HG02763 (cell line): ENCODE measurements around the gene KIZ.
A peak's percentile ranks its signal among the peaks of the same experiment; 100 is the strongest.

Experiments
- ATAC-seq: cut with Tn5 transposase; IDR thresholded peaks from one replicate; pipeline ENCODE4 v1.9.1; 2021; ENCODE audit warnings: mild to moderate bottlenecking, moderate library complexity; ENCODE audit not compliant: unreplicated experiment

Gene KIZ

DNA sequence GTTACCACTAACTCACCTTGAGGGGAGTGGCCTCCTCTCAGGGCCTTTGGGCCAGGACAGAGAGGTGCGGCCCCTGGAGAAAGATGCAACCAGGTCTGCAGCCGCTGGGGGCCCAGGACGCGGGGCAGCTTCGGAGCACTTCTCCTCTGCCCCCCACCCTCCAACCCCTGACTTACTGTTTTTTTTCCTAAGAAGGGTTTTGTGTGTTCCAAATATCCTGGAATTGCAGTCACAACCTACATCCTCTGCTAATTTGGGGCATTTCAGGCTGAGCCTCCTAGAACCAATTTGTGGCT lies 21.5 kb upstream of the KIZ start:
- ATAC-seq, result no peak

DNA sequence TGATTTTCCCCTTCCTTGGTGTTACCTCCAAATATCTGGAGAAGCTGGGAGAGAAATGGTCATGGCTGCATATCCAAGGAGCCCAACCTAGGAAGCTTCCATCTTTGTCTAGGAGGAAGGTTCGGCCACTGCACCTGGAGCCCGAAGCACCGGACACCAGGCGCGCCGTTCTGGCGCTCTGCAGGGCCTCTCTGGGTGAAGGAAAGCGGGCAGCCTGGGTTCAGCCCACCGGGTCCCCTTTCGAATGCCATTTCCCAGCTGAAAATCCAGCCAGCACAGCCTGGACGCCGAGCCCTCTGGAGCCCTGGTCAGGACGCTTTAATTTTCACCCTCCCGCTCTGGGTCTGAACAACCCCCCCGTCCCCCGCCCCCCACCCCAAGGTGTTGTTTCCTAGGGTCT lies 21.0 kb upstream of the KIZ start:
- no peak for ATAC-seq

DNA sequence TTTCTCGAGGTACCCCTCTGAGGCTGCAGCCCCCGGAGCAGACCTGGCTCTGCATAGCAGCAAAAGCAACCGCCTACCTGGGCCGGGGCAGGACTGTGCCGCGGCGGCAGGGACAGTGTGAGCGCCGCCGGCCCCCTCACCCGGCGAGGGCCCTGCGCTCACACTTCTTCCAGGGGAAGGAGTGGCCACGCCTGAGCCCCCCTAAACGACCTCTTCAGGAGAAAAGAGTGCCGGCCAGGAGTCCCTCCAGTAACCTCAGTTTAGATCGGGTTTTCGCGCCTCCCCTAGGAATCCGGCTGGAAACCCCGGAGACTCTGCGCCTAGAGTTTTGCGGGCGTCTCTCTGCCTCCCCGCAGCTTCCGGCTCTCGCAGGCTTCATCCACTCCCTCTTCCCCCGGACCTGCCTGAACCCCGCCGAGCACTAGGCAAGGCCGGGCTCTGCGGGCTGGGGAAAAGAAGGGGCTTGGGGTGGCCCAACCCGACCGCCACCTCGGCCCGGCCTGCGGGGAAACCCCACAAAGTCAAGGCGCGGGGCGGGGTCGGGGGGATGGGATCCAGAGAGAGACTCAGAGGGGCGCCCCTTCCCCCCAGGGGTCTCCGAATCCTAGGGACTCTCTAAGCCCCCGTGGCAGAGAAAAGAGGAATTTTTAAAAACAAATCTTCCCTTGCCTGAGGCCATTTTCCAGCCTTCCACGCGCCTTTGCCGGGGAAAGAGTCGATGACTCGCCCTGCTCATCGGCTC lies 20.3 kb upstream of the KIZ start:
- no peak for ATAC-seq

DNA sequence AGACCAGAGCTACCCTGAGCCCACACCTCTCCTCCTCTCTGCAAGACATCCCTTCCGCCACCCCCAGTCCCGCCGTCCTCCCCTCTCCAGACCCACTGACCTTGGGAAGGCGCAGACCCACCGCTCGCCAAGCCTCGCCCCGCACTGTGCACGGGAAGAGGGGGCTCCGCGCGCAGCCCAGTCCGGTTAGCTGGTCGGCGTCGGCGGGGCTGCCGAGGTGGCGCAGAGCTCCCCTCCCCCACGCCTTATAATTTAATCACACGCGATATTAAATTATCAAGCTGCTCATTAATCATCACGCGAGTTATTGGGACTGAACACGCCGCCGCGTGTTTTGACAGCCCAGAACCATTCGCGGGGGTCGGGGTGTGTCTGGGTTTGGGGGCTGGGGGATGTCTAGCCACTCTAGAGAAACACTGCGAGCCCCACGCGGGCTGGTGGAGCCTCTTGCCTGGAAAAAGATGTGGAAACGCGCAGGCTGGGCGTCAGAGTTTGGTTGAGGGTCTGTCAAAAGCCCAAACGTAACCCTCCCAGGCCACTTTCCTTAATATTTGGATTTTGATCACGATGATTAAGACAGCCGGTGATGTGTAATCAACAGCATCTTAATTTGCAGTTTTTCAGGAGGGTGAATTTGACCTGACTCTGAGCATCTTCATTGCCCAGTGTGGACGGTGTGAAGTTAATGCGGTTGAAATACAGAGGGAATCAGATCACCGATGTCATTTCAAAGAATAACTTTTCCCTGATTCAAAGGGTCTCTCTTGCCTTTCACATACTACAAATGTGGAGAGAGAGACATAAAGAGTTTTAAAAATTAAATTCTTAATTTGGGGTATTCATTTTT lies 19.5 kb upstream of the KIZ start, which contains the start of gene LINC00237:
TSS of gene LINC00237 (minus strand) at position 188 of the 847 bp plus-strand sequence.
- ATAC-seq, result no peak

DNA sequence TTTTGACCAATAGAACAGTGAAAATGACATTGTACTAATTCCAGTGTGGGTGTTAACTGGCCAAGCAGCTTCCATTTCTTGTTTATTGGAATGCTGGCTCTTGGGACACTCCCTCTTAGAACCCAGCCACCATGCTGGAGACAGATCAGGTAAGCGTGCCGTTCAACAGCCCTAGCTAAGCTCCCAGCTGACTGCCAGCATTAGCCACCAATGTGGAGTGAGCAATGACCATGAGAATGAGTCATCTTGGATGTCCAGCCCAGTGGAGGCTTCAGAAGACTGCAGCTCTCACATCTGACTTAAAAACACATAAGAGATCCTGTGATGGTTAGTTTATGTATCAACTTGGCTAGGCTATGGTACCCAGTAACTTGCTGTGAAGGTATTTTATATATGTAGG lies 16.7 kb upstream of the KIZ start:
- no peak for ATAC-seq

DNA sequence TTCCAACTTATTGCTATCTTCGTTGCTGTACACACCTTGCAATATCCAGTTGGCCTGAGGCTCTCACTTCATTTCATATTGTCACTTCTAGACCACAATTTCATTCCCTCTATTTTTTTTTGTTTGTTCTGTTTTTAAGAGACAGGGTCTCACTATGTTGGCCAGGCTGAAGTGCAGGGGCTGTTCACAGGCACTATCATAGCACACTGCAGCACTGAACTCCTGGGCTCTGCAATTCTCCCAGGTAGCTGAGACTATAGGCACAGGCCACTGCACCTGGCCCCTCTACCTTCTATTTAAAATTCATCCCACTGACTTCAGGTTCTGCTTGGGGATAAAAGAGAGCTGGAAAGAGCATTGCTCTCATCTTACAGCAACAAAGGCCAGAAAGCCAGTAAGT lies 15.1 kb upstream of the KIZ start:
- ATAC-seq, result no peak

DNA sequence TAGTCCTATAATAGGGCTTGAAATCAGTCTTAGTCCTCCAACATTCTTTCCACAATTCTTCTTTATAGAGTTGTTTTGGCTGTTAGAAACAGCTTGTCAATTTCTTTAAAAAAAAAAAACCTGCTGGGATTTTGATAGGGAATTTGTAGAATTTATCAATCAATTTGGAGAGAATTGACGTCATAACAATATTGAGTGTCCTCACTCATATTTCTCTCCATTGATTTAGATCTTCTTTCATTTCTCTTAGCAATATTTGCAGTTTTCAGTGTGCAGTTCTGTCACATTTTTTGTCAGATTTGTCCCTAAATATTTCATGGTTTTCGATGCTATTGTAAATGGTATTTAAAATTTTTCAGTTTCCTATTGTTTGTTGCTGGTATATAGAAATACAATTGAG lies 14.5 kb upstream of the KIZ start:
- ATAC-seq, result no peak

DNA sequence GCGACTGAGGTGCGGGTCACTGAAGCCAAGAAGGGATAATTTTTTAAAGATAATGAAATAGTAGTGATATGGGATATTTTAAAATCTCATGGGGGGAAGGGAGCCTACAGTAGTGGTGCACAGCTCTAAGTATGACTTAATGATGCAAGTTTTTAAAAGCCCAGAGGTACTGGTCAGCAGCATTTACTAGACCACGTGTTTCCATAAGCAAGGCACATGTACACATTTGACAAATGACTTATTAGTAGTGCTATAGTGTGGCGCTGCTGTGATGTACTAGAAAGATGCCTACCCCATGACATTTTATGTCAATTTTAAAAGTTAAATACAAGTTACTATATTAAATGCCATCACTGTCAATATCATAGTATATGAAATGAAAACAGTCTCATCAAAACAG lies 12.2 kb upstream of the KIZ start:
- ATAC-seq, result no peak

DNA sequence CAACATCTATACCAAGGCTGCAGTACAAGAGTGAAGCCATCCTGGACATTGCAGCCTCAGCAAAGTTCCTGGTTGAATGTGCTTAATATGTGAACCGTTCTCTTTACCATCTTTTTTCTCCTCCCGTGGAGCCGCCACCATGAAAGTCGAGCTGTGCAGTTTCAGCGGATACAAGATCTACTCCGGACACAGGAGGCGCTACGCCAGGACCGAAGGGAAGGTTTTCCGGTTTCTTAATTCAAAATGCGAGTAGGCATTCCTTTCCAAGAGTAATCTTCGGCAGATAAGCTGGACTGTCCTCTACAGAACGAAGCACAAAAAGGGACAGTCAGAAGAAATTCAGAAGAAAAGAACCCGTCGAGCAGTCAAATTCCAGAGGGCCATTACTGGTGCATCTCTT lies 11.3 kb upstream of the KIZ start:
- ATAC-seq, result no peak

DNA sequence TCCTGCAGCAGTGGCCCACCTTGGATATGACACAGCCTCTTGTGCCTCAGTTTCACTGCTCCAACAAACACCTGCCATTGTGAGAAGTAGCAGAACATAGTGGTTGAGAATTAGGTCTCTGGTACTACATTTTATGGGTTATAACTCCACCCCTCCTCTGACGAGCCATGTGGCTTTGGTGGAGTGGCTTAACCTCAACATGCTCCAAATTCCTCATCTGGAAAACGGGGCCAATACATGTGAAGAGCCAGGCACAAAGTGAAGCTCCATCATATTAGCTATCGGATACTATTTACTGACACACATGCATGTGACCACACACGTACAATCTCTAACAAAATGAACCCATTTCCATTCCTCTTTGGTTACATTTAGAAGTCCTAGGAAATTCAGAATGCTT lies 8.4 kb upstream of the KIZ start:
- no peak for ATAC-seq

DNA sequence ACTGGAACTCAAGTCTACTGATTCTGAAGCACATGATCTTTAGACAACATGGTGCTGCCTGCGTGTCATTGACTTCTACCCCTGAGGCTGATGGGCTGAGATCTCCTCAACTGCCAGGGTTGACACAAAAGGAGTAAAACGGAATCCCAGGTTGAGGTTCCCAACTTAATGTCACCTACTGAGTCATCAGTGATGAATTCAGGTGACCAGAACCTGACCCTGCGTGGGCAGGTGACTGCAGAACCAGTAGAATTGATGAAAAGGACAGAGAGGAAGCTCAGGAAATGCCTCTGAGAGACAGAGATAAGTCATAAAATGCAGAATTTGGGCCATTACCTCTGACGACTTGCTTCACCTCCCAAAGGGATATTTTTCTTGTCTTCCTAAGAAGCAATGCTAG lies 7.7 kb upstream of the KIZ start:
- ATAC-seq, result no peak

DNA sequence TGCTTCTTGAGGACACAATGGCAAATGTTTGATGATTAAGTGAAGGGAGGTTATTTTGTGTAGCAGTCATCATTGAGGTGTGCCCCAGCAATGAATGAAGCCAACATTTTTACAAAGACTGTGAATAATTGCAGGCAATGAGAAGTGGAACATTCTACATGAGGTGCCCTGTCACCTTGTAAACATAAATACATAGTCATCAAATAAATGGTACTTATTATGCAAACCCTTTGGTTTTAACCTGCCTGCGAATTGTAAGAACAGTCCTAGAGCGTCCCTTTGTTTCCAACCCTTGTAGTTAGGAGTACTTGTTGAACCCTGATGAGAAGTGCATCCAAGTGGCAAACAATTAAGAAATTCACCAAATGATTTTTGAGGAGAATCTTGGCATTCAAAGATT lies 7.1 kb upstream of the KIZ start:
- ATAC-seq, result no peak

DNA sequence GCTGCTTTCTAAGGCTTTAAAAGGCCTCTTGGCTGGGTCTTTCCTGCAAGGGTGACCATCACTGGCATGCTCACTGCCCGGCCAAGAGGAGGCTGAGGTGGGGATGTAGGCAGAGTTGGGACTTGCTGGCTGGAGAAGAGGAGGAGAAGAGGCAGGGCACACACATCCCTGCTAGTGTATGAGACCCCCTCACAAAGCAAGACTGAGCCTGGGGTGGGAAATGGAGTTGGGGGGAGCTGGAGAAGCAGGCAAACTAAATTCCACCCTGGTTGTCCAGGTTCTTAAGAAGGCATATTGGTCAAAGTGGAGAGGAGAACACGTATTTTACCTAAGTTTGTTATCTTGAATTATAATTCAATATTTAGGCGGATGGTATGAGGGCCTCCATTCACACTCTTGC lies 1.7 kb upstream of the KIZ start:
- no peak for ATAC-seq

DNA sequence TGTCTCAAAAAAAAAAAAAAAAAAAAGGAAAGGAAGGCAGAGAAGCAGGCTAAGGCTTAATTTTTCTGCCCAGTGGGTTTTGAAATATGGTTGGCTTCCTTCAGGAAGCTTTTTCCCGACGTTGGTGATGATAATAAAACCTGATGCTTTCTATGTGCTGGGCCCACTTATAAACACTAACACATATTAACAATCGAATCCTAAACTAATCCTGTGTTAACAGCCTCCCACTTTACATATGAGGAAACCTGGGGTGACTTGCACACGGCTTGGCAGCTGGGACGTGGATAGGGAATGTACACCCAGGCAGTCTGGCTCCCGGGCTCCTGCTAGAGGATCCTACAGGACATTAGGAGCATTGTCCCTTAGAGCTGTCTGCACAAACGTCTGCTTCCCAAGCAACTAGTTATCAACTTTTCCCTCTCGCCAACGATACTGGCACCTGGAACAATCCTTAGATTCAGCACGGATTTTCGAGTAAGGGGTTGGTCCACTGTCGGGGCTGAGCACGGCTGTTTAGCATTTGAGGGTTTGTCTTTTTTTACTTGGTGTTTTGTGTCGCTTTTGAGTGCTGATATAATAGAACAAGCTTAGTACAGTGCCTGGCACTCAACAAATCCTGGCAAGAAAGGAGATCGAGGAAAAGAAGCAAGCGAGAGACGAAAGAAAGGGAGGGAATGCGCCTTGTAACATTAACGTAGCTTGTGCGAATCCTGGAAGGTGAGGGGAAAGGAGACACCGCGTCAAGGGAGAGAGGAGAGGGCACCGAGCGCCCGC lies 622 bp upstream of the KIZ start:
- ATAC-seq, result peak; percentile 19

DNA sequence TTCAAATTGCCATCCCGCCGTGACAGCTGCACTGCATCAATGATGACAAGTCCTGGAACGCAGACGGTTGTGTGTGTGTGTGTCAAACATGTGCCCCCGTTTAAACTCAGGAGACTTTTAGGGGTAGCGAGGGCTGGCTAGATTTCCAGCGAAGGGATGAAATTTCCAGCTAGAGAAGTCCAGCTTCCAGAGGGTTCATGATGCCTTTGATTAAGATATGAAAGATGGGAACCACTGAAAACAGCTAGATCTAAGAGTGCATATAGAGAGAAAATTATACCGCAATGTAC lies 644 bp downstream of the KIZ start:
- ATAC-seq, result no peak

DNA sequence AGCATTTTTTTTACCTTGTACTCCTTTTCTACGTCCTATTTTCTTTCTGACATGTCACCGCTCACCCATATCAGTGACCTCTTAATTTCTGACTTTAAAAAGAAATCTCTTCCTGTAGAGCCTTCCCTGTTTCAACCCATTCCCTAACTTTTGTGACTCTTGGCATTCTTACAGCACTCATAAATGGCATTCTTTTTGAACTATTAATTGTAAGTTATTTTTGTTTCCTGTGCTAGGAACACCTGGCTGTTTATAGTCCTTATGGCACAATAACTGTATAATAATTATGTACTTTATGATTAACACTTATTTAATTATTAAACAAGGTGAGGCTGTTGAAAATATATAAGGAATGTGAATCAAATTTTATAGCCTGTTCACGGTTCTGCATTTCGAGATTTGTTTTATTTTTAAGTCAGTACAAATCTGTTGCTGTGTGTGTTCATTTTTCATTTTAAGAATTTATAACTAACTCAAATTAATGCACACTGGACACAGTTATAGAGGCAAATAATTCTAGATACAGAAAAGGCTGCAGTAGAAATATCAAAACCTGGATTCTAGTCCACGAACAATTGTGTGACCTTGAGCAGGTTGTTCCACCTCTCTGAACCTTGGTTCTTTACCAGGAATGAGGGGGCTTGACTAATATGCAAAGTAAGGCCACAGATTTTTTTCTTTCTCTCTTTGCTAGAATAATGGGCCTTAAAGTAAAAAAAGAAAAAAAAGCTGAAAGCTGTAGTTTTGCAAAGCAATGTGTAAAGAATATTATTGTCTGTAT lies 1.5 kb downstream of the KIZ start:
- no peak for ATAC-seq

DNA sequence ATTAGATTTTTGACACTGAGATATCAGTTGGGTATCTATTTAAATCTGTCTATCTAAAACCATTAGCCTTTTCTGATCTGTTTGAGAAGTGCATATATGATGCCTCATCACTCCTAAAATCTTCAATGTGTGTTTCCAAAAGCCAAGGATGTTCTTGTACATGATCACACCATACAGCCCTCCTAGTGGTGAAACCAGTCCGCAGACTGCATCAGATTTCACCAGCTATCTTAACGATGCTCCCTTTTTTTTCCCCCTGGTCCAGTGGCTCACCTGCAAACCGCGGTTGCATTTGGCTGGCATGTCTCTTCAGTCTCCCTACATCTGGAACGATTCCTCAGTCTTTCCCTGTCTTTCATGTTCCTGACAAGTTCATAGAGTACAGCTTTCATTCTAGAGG lies 4.0 kb downstream of the KIZ start:
- no peak for ATAC-seq

DNA sequence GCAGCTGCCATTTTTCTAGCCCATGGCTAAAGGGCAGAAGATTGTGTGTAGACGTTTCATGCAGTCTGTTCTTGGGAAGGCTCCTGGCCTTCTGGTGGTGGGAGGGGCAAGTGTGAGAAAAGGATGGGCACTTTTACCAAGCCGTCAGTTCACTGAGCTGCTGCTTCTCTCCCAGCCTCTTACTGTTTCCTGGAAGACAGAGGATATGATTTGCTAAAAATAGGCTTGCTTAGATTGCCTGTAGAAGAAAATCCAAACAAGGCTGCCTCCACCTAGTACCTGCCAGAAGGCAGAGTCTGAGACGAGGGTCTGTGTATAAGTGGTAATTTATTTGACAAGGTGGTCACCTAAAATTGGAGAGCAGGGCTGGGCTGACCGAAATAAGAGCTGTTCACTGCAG lies 7.5 kb downstream of the KIZ start:
- ATAC-seq, result no peak

DNA sequence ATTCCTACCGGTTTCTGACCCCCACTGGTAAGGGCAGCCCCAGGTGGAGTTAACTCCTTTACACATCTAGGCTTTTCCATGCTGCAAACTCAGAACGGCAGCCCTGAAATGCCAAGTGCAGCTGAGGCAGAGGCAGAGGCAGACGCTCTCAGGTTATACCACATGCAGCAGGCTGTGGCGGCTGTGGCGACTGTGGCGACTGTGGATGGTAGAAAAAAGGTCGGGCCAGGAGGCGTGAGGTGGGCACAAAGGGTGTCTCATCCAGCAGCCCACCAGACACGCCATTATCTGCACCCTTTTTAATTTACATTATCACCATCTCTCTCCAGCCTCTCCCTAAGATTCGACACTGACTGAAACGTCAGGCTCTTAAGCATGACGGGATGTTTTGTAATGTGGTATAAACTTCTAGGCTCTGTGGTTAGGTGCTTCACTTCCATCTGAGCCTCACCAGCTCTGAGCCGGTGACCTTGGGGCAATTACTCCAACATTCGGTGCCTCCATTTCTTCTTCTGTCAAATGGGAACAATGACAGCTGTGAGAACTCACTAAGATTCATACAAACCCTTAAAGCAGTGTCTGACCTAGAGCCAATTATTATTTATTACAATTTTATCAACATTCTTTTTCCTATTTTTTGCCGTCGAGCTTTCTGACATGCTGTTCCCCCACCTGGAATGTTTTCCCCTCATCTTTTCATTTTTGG lies 8.2 kb downstream of the KIZ start:
- no peak for ATAC-seq

DNA sequence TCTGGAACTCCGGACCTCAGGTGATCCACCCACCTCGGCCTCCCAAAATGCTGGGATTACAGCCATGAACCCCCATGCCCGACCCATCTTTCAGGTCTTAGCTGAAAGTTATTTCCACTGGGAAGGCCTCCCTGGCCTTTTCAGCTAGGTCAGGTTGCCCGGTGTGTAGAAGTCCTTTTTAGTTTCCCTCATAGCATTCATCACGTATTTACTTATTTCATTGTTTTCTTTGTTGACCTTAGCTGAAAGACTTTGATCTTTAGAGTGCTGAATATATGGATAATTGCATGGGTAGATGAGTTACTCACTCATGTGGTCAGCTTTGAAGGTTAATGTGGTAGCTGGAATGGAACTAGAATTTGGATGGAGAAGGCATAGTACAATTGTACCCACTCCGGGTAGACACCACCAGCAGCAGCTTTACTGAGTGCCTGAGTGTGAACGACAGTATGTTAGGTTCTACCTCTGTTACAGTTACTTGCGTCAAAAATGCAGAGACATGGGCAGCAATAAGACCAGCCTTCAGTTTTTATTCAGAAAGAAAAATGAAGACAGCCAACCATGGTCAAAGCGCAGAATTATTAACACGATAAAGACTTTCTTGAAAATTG lies 9.1 kb downstream of the KIZ start:
- ATAC-seq, result no peak
